ENCODE measurements around the gene MRPL53. TPM values are rescaled to one million over a fixed set of nuclear protein-coding genes. Genes with fewer than 3 reads are reported as not detected.

The MRPL53 gene
- total RNA-seq, 4 donors from 2014 or later, result 26.5 to 48.7 (median 41.5) TPM

GRCh38 chr2:74458132-74458937 lies 14.1 kb downstream of the MRPL53 start, which contains the start of gene WBP1:
WBP1 (plus strand) TSS chr2:74458438; CDS start chr2:74458603, 165 bp downstream.
- H3K36me3 ChIP-seq, result peaks cover 0 to 29% of the 10 kb centered on the region in 2 donors
- peaks cover 24 to 32% of the 10 kb centered on the region in 2 donors for H3K4me1 ChIP-seq
- intact Hi-C loops (cut with DNase I; ENCODE audit: low total_unique reads) (loop anchor here (10.0 kb wide), 3 partner anchors 264 to 1224 kb away; partner anchors contain the start of genes CCT7, HK2, MTHFD2 and PRADC1), in situ Hi-C loops (cut with MboI; ENCODE audit: low sequenced_read_pairs in 4 of 4) (loop anchor here in 1 of 4 donors (25.0 kb wide), 1 partner anchor 379 kb away; the partner anchor contains the start of gene HK2)
- H3K27me3 ChIP-seq, result no peaks in the 10 kb centered on the region
- peak within 1 kb of the TSS; percentile 67 to 92 (median 71) for H3K4me3 ChIP-seq
- H3K27ac ChIP-seq, result peak within 1 kb of the TSS; percentile 84 to 94 (median 88)
- DNase-seq (peak; percentile 100), ATAC-seq (peak; percentile 92 to 93)
- H3K9me3 ChIP-seq, result no peaks in the 10 kb centered on the region
- TF ChIP-seq CTCF (IDR thresholded peaks at IDR 0.05 in 4 of 5, conservative IDR thresholded peaks at IDR 0.05 in 1 of 5), result no peak
- peak; percentile 22 to 23 for TF ChIP-seq POLR2A (IDR thresholded peaks at IDR 0.05)

- intact Hi-C loops (cut with DNase I; ENCODE audit: low total_unique reads), result loop anchor here (10.0 kb wide), 3 partner anchors 263 to 1223 kb away; partner anchors contain the start of genes CCT7, HK2, MTHFD2 and PRADC1
- Histone ChIP-seq H3K27ac (peak overlapping the region; percentile 84 to 94 (median 88)), H3K27me3 (no peaks in the 10 kb centered on the region), H3K36me3 (peaks cover 0 to 25% of the 10 kb centered on the region in 2 donors), H3K4me1 (peaks cover 24 to 32% of the 10 kb centered on the region in 2 donors), H3K9me3 (no peaks in the 10 kb centered on the region), H3K4me3 (peak overlapping the region; percentile 67 to 92 (median 71))
- DNase-seq, result no peak
- TF ChIP-seq POLR2A (IDR thresholded peaks at IDR 0.05) (peak; percentile 45 to 77), CTCF (IDR thresholded peaks at IDR 0.05 in 4 of 5, conservative IDR thresholded peaks at IDR 0.05 in 1 of 5) (no peak)
- in situ Hi-C loops (cut with MboI; ENCODE audit: low sequenced_read_pairs in 4 of 4), result loop anchor here in 1 of 4 donors (25.0 kb wide), 1 partner anchor 380 kb away; the partner anchor contains the start of gene HK2
- peak; percentile 7 to 9 for ATAC-seq
These were observed 14.8 kb downstream of the MRPL53 start for GRCh38 chr2:74457549-74458131.

- no peak for ATAC-seq
- Histone ChIP-seq H3K27ac (peak overlapping the region; percentile 84 to 94 (median 88)), H3K27me3 (no peaks in the 10 kb centered on the region), H3K36me3 (peaks cover 0 to 21% of the 10 kb centered on the region in 2 donors), H3K9me3 (no peaks in the 10 kb centered on the region), H3K4me1 (peaks cover 24 to 32% of the 10 kb centered on the region in 2 donors), H3K4me3 (peak overlapping the region; percentile 67 to 92 (median 71))
- intact Hi-C loops (cut with DNase I; ENCODE audit: low total_unique reads), result loop anchor here (10.0 kb wide), 3 partner anchors 262 to 1222 kb away; partner anchors contain the start of genes CCT7, HK2, MTHFD2 and PRADC1
- TF ChIP-seq CTCF (IDR thresholded peaks at IDR 0.05 in 4 of 5, conservative IDR thresholded peaks at IDR 0.05 in 1 of 5) (no peak), POLR2A (IDR thresholded peaks at IDR 0.05) (no peak)
- DNase-seq, result no peak
- in situ Hi-C loops (cut with MboI; ENCODE audit: low sequenced_read_pairs in 4 of 4), result loop anchor here in 1 of 4 donors (25.0 kb wide), 1 partner anchor 380 kb away; the partner anchor contains the start of gene HK2
These were observed 15.3 kb downstream of the MRPL53 start for GRCh38 chr2:74457129-74457548.

GRCh38 chr2:74454654-74455511 lies 17.6 kb downstream of the MRPL53 start, which contains the start of gene INO80B:
INO80B (plus strand) TSS chr2:74455087; CDS start chr2:74455117, 30 bp downstream.
- in situ Hi-C loops (cut with MboI; ENCODE audit: low sequenced_read_pairs in 4 of 4) (loop anchor here in 1 of 4 donors (25.0 kb wide), 1 partner anchor 382 kb away; the partner anchor contains the start of gene HK2), intact Hi-C loops (cut with DNase I; ENCODE audit: low total_unique reads) (loop anchor here (1.0 to 10.0 kb wide), 11 partner anchors 10 to 1220 kb away; partner anchors contain the start of genes ALMS1, AUP1, CCT7 and HK2)
- Histone ChIP-seq H3K4me1 (peaks cover 24 to 32% of the 10 kb centered on the region in 2 donors), H3K27me3 (peaks cover 0 to 5% (median 0%) of the 10 kb centered on the region in 3 donors), H3K27ac (peak within 1 kb of the TSS; percentile 86 to 89 (median 88)), H3K36me3 (peaks cover 0 to 9% of the 10 kb centered on the region in 2 donors), H3K9me3 (no peaks in the 10 kb centered on the region), H3K4me3 (peak within 1 kb of the TSS; percentile 80 to 89 (median 86))
- peak; percentile 12 to 36 for TF ChIP-seq POLR2A (IDR thresholded peaks at IDR 0.05)
- peak in 1 of 5 experiments; percentile 18 for TF ChIP-seq CTCF (IDR thresholded peaks at IDR 0.05 in 4 of 5, conservative IDR thresholded peaks at IDR 0.05 in 1 of 5)
- DNase-seq (peak; percentile 93 to 94), ATAC-seq (peak; percentile 75 to 78)

All from gastrocnemius medialis (tissue), 4 donors.